Osteoblast (primary cell): ENCODE measurements around the gene RPS2. TPM values are rescaled to one million over a fixed set of nuclear protein-coding genes. Genes with fewer than 3 reads are reported as not detected.

Experiments used
- DNase-seq: peaks from one replicate; pipeline ENCODE4 v3.0.0; 2011; ENCODE audit warnings: low spot score, mixed read lengths; ENCODE audit not compliant: insufficient read length; ENCODE audit errors: missing footprints
- H2AFZ ChIP-seq: 2 replicates; pipeline ENCODE4 v1.6.0; 2011; ENCODE audit warnings: mild to moderate bottlenecking, low read length
- H3K27ac ChIP-seq: 2 replicates; pipeline ENCODE4 v1.5.1; 2011; ENCODE audit warnings: mild to moderate bottlenecking, low read depth, low read length, moderate library complexity
- H3K27me3 ChIP-seq: 2 replicates; pipeline ENCODE4 v1.6.0; 2012; ENCODE audit warnings: mild to moderate bottlenecking, control low read depth, inconsistent platforms, low read length, moderate library complexity; ENCODE audit not compliant: insufficient read depth
- H3K36me3 ChIP-seq: 2 replicates; pipeline ENCODE4 v1.5.1; 2011; ENCODE audit warnings: mild to moderate bottlenecking, low read length, control low read depth, moderate library complexity; ENCODE audit not compliant: insufficient read depth
- H3K4me1 ChIP-seq: 2 replicates; pipeline ENCODE4 v1.5.1; 2011; ENCODE audit warnings: mild to moderate bottlenecking, low read length, control low read depth, moderate library complexity; ENCODE audit not compliant: insufficient read depth
- H3K4me2 ChIP-seq: 2 replicates; pipeline ENCODE4 v1.6.0; 2011; ENCODE audit warnings: mild to moderate bottlenecking, low read length; ENCODE audit not compliant: insufficient read depth
- H3K4me3 ChIP-seq: fragments of 200-600 bp; sonication (generic); 3 replicates; pipeline ENCODE4 v1.5.1; 2012; ENCODE audit warnings: mild to moderate bottlenecking, low read length, inconsistent platforms; ENCODE audit not compliant: insufficient read depth
- H3K79me2 ChIP-seq: 2 replicates; pipeline ENCODE4 v1.6.0; 2012; ENCODE audit warnings: mild to moderate bottlenecking, low read length, control low read depth, inconsistent platforms; ENCODE audit not compliant: insufficient read depth
- H3K9me3 ChIP-seq: 2 replicates; pipeline ENCODE4 v1.5.1; 2011; ENCODE audit warnings: low read depth, low read length, control low read depth
- H4K20me1 ChIP-seq: 2 replicates; pipeline ENCODE4 v1.6.0; 2012; ENCODE audit warnings: mild to moderate bottlenecking, low read length, control low read depth; ENCODE audit not compliant: insufficient read depth
- CTCF ChIP-seq: IDR thresholded peaks from 2 replicates; pipeline ENCODE4 v1.5.1; 2011; ENCODE audit warnings: mild to moderate bottlenecking, low read depth, low read length, moderate library complexity; ENCODE audit errors: extremely low read depth
- total RNA-seq: library from RNA; depleted of rRNA; stranded (reverse); fragments of >200 nt; gene quantifications from 2 replicates; pipeline ENCODE4 v1.2.3, GENCODE V29; 2012

Gene RPS2
- total RNA-seq, 1 donor, result 2,359 TPM

DNA sequence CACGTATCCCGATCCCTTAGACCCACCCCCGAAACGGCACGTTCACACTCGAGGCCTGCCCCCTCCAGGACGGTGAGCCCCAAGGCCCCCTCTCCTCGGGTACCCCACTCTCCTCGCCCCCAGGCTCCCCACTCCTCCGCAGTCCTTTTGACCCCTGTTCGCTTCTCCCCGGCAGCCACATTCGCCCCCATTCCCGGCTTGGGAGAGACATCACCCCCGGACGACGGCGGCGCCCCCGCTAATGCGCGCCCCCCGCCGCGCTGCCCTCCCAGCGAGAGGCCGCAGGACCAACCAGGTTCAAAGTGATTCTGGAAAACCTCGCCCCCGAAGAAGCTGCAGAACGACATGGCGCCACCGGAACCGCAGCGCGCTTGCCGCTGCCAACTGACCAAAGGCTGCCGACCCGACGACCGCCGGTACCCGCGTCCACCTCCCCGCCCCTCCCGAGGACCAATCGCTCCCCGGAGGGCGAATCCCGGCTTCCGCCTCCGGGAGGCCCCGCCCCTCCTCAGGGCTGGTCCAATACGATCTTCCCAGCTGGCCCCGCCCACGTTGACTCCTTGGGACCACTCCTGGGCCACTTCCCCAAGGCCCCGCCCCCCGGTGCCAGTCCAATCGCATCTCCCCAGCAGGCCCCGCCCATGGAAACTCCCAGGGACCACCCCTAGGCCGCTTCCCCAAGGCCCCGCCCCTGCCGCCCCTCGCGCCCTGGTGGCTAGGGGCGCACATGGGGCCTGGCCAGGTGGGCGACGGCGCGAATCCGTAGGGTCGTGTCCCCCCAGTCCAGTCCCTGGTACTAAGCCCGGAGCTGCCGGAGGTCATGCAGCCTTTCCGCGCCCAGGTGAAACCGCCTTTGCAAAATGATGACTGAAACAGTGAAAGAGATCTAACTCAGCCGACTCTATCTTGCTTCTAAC is 21.6 kb downstream of the RPS2 start, which contains the start of gene MSRB1:
TSS of gene MSRB1 (minus strand) at position 390 of the 917 bp plus-strand sequence. CDS start at position 347, 43 bp downstream.
- Histone ChIP-seq H3K27me3 (no peaks in the 10 kb centered on the region), H4K20me1 (no peaks in the 10 kb centered on the region), H3K36me3 (peaks cover 14% of the 10 kb centered on the region), H3K27ac (peak within 1 kb of the TSS; percentile 33), H3K79me2 (no peaks in the 10 kb centered on the region), H2AFZ (peak within 1 kb of the TSS; percentile 89), H3K4me3 (peak within 1 kb of the TSS; percentile 94), H3K9me3 (no peaks in the 10 kb centered on the region), H3K4me1 (peaks cover 10% of the 10 kb centered on the region), H3K4me2 (peak within 1 kb of the TSS; percentile 95)
- TF ChIP-seq CTCF, result no peak
- DNase-seq, result peak; percentile 100

- peak overlapping the region; percentile 94 for H3K4me3 ChIP-seq
- peaks cover 10% of the 10 kb centered on the region for H3K4me1 ChIP-seq
- peak; percentile 87 for DNase-seq
- H3K4me2 ChIP-seq, result peak overlapping the region; percentile 95
- no peaks in the 10 kb centered on the region for H3K79me2 ChIP-seq
- TF ChIP-seq CTCF, result no peak
- peak overlapping the region; percentile 33 for H3K27ac ChIP-seq
- no peaks in the 10 kb centered on the region for H3K27me3 ChIP-seq
- H3K9me3 ChIP-seq, result no peaks in the 10 kb centered on the region
- H2AFZ ChIP-seq, result peak overlapping the region; percentile 89
- H4K20me1 ChIP-seq, result no peaks in the 10 kb centered on the region
- peaks cover 14% of the 10 kb centered on the region for H3K36me3 ChIP-seq
Observed at GRCh38 chr16:1942047-1942809, 22.4 kb downstream of the RPS2 start.

- Histone ChIP-seq H3K9me3 (no peaks in the 10 kb centered on the region), H2AFZ (no peak overlapping the region), H3K36me3 (peaks cover 14% of the 10 kb centered on the region), H3K27ac (no peak overlapping the region), H3K4me3 (peak overlapping the region; percentile 94), H3K4me2 (peak overlapping the region; percentile 95), H3K79me2 (no peaks in the 10 kb centered on the region), H4K20me1 (no peaks in the 10 kb centered on the region), H3K27me3 (no peaks in the 10 kb centered on the region), H3K4me1 (peaks cover 10% of the 10 kb centered on the region)
- no peak for TF ChIP-seq CTCF
- DNase-seq, result peak; percentile 83
Observed at GRCh38 chr16:1941162-1942046, 23.2 kb downstream of the RPS2 start.
